Activated effector memory CD4-positive, alpha-beta T cell treated with Interleukin-2 at 50 U/mL for 16 hours (primary cell): ENCODE results near the gene ZFYVE21.

Experiments
- DNase-seq: peaks from one replicate; pipeline ENCODE4 v3.0.0-alpha.2; 2020

Gene ZFYVE21

GRCh38 chr14:103692871-103693270, 22.7 kb upstream of the ZFYVE21 start:
- DNase-seq = no peak

DNA sequence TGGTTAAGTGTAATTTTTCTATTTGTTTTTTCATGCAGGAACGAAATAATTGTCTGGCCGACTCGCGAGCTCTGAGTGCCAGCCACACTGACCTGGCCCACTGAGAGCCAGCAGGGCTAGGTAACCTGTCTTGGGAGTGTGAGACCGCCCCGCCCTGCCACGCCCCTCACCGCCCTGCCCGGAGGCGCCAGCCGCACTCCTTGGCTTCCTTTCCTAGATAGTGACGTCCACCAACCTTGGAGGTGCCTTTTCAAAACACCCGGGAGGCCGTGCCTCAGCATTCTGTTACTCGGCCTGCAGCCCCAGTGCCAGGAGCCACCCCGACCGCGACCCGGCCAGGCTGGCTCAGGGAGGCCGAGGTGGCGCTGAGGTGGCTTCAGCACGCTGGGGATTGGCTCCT, 22.1 kb upstream of the ZFYVE21 start:
- DNase-seq = no peak

DNA sequence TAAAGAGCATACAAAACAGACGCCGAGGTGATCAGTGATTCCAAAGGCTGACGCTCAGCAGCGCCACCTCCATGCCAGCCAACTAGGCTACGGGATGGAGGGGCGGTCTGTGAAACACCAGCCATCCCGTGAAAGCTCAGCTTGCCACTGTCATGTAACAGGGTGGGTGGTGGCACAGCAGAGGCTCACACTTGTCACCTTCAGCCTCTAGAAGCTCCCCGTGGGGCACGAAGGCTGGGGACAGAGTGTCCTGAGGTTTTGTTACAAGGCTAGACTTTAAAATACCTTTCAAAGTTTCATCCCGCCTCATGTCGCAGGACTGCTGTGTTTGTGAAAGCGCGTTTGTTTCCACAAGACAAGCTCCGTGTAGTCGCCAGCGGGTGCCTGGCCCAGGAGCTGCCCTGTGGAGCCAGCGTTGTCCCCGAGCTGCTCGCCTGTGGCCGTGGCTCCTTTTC, 21.0 kb upstream of the ZFYVE21 start:
- DNase-seq = no peak

DNA sequence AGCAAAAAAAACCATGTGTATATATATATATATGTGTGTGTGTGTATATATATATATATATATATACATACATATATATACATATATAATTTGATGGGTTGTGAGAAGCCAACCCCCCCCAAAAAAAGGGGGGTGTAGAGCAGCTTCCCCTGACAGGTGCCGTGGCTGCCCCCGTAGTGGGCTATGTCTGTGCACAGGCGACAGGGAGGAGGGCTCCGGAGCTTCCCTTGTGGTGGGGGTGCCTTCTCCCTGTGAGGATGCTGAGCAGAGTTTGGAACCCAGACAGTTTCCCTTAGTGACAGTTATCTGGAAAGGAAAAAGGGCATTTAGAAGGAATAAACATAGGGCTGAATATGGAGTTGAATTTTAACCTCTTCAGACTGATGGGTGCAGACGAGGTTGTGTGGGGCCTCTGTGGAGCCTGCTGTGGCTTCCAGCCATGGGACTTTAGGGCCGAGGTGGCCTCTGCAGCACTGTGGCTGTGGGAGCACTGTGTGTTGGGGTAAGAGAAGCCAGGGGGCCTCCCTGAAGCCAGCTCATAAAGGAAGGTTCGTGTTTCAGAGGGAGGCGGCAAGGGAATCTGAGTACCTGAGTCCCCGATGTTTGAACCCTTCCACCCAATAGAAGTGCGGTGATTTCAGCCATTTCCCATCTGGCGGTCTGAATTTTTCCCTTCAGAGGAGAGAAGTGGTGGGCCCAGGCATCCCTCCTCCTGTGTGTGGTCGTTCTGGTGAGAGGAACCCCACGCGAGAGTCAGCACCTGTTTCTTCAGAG, 20.1 kb upstream of the ZFYVE21 start:
- DNase-seq = no peak

GRCh38 chr14:103696070-103696402, 19.6 kb upstream of the ZFYVE21 start:
- no peak for DNase-seq

DNA sequence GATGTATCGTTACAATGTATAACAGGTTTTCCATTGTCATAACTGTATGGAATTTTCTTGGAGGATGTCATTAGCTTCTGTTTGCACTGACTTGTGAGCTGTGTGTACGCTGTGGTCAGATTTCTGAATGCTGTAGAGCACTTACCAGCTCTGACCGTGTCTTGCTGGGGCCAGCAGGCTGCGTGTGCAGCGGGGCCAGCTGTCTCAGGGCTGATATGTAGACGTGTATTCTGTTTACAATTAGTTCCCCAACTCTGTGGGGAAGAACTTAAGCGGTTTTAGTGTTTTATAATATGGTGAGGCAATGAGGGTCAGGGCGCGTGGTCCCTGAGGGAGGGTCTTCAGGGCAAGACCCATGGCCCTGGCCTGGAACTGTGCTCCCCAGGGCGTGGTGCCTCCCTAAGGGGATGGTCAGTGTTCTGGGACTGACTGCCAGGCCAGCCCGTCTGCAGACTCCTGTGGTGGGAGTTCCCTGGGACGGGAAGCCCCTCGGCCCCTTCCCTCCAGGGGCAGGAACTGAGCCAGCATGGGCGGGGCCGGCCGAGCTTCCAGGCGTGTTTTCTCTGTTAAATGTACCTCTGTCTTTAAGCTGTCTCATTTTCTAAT, 19.0 kb upstream of the ZFYVE21 start:
- no peak for DNase-seq

DNA sequence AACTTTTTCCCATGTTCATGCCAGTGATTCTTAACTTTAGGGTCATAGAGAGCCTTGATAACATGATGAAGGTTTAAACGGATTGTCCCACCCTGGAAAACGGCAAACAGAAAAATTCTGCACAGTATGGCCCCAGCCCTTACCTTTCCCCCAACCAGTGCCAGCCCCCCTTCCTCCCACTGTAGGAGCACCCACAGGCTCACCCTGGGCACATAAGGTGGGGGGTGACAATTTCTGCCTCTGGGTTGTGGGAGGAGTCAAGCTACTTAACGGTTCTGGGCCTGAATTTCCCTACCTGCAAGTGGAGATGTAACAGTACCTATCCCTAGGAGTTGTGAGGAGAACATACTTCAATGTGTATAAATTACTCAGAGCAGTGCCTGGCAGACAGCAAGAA, 18.4 kb upstream of the ZFYVE21 start:
- no peak for DNase-seq

GRCh38 chr14:103697603-103698379, 17.8 kb upstream of the ZFYVE21 start:
- DNase-seq = no peak

DNA sequence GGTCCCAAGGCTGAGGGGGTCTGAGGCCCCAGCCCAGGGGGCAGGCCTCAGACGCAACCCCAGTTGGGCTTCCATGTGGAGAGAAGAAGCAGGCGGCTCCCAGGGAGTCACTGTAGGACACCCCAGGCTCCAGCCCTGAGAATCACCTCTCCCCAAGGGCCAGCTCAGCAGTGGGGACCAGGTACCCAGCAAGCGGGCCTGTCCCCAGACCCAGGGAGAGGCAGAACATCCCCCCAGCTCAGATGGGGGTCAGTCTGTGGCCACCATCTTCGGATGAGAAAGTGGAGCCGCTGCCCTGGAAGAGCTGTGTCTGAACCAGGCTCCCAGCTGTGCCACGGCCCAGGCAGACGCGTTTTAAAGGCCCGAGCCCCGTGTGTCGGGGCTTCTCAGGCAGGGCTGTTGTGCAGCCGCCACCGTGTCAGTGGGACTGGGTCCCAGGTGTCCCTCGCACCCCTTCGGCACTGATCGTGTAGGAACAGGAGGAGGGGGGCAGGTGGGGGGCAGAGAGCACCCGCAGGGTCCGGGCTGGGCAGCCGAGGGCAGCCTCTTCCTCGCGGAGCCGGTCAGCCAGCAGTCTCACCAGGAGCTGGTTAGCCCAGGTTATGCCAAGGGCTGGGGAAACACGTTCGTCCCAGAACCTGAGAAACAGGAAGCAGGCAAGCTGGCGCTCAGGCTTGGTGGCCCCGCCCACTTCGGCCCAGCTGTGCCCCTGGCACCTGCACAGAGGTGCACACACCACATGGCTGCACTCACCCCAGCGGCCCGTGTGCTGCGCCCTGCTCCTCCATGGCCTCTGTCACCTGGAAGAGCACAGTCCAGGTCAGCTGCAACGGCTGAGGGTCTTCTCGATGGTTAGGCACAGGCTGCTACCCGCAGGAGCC, 17.0 kb upstream of the ZFYVE21 start:
- DNase-seq = no peak

- DNase-seq = no peak
Observed at GRCh38 chr14:103699261-103699661, 16.3 kb upstream of the ZFYVE21 start.

DNA sequence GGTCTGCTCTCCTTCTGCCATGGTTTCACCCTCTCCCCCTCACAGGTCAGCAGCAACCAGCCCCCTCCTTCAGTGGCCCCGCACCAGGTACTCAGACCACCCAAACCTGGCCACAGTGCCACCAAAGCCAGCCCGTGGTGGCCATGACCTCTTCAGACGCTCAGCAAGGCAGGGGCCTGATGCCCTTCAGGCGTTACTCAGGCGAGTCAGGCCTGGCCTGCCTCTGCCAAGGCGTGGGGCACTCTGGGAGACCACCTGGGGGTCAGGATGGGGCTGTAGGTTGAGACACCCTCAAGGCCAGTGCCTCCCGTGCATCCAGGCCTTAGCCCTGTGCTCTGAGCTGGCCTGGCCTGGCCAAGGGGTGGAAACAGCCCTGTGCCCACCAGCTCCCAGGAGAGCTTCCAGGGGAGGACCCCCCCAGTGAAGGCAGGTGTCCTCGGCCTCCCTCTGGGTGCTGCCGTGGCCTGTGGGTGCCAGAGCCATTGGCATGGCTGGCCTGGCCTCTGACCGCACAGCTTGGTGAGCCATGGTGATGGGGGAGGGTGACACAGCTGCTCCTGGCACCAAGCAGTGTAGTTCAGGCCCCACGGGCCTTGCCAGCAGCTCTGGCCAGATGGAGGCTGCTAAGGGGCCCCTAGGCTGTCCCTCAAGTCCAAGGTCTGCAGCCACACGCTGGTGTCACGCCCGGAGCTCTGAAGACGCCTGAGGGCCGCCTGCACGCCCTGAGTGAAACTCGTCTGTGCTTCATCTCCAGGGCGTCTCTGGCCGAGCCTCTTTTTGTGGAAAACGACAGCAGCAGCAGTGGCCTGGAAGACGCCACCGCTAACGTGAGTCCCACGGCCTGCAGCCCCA, 15.5 kb upstream of the ZFYVE21 start:
- no peak for DNase-seq

- DNase-seq = no peak
Observed at GRCh38 chr14:103700753-103701490, 14.7 kb upstream of the ZFYVE21 start.

DNA sequence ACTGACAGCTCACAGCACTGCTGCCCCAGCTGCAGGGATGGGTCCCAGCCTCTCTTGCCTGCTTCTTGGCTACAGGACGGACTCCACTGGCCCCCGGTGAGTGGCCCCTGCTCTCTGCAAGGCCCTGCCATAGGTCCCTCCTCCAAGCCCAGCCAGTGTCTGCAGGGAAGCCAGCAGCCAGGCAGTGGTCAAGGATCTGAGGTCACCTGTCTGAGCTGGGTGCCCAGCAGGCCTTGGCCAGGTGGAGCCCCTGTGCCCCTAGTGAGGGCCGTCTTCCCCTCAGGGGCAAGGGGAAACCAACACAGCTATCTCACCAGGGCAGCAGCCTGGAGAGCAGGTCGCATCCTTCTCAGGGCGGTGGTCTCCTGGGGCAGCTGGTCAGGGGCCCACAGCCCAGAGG, 13.5 kb upstream of the ZFYVE21 start:
- no peak for DNase-seq

DNA sequence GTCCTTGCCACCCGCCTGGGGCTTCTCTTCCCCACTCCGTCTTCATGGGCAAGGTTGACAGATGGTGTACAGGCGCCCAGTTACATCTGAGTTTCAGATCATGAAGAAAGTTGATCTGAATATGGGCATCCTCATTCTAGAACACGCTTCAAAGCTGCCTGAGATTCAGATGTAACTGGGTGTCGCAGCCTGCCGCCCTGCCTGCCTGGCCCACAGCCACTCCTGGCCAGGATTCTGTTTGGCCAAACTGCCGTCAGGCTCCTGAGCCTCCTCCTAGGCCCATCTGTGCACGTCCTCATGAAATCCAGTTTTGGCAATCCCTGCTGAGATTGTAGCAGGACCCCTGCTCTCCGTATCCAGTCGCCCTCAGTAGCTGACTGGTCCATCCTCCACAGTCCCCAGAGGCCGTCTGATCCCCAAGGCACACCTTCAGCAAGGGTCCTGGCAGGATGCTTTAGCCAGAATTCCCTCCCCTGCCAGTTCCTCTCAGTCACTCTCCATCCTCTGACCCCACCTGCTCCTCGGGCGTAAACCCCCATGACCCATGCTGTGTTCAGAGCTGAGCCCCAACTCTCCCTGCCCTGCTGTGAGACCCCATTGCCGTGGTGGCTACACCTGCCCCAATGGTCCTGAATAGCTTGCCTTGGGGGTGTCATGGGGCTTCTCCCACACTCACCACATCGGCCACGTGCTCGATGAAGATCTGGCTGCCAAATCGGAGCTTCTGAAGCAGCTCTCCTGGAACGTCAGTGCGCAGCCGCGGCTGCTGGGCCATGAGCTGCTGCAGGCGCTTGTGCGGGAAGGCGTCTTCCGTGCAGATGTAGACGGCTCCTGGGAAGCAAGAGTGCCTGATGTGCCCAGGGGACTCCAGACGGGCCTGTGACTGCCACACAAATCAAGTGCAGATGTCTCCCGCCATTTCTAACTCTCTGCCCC, 12.8 kb upstream of the ZFYVE21 start:
- no peak for DNase-seq

DNA sequence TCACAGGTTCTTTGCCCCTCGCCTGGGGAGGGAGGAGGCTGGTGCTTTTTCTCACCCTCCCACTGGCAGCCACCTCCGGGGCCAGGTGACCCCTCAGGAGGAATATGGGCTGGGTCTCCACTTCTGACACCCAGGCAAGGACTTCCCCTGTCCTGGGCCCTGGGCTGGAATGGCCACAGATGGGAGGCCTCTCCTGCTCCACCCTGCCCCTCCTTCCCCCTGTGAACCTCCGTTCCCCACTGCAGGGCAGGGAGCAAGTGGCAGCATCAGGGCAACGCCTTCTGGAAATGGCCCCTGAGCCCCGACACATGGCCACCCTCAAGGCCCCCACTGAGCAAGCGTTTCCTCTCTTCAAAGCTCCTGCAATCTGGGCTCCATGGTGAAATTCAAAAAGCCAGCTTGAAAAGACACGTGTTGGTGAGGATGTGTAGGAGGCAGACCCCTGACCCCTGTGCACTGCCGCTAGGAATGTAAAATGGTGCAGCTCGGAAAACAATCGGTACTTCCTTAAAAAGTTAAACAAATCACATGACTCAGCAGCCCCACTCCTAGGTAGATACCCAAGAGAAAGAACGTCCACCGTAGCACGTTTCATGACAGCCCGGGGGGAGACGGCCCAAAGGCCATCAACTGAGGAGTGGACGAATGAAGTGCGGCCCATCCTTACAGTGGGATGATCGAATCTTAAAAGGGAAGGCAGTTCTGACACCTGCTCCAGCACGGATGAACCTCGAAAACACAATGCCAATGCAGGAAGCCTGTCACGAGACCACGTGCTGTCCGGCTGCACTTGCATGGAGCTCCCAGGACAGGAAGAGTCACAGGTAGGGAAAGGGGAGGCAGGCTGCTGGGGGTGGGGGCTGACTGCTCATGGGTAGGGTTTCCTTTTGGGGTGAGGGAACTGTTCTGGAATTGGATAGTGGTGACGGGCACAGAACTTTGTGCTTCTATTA, 11.9 kb upstream of the ZFYVE21 start:
- DNase-seq = no peak

DNA sequence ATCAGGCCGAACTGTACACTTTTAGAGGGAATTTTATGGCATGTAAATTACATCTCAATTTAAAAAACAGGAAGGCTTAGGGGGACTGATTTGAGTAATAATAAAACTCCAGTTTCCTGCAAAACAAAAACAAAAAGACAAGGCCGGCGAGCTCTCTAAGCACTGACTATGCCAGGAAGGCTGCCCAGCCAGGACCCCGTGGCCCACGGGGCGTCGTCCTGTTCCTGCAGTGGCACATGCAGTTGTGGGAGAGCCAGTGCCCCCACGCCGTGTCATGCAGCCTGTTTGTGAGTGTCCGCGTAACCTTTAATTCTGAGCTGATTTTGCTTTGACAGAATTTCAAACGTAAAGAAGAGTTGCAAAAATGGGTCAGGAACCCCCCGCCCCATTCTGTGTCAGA, 10.9 kb upstream of the ZFYVE21 start:
- DNase-seq = no peak

- DNase-seq = no peak
Observed at GRCh38 chr14:103705118-103705503, 10.5 kb upstream of the ZFYVE21 start.

DNA sequence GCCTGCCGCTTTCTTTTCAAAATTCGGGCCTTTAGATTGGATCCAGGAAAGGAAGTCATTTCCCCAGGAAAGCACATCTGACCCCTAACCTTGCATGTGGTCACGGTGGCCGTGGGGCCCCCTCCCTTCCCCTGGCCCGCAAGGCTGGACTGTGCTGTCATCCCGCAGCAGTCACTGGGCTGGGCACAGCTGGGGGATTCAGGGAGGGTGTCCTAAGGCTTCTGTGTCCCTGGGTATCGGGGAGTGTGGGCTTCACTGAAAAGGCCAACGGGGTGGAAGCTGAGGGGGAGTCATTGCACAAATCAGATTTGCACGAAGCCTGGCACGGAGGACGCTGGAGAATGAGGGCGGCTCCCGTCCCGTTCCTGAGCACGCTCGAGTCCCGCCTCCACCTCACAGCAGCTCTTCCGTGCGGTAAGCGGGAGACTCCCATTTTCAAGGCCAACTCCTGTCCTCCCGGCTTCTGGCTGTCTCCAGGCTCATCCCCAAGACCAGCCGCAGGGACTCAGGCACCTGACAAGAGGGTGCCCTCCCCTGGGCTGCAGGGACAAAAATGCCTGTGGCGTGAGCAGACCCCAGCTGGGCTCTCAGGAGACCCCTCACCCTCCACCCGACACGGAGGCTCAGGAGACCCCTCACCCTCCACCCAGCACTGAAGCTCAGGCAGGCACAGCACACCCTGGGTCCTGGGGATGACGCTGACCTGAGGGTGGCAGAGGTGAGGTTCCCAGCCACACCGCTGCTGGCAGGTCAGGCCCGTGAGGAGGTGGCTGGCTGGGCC, 9.9 kb upstream of the ZFYVE21 start:
- DNase-seq = no peak
